Measurements from ENCODE around the gene CES5A.
"Not testable (repeated sequence)": the region's sequence is repeated elsewhere in the genome, so short reads cannot be mapped to it uniquely, and the experiment has no call there.

CES5A gene

GRCh38 chr16:55868137-55868536, 7.0 kb downstream of the CES5A start:
- TF ChIP-seq CTCF (IDR thresholded peaks at IDR 0.05; ENCODE audit: low read depth, low read length, missing control alignments): no peak

GRCh38 chr16:55861288-55861687, 13.9 kb downstream of the CES5A start:
- no peak for DNase-seq (ENCODE audit: low read depth)
- no peak overlapping the region for H3K4me3 ChIP-seq (ENCODE audit: low read depth, low read length)
- no peak for TF ChIP-seq CTCF (IDR thresholded peaks at IDR 0.05; ENCODE audit: low read depth, low read length, missing control alignments)
- in situ Hi-C loops (cut with HindIII; ENCODE audit: low sequenced_read_pairs): no loop called here

More at GRCh38 chr16:55868137-55868536, 7.0 kb downstream of the CES5A start:
- in situ Hi-C loops (cut with HindIII; ENCODE audit: low sequenced_read_pairs): no loop called here
- no peak for DNase-seq (ENCODE audit: low read depth)
- no peak overlapping the region for H3K4me3 ChIP-seq (ENCODE audit: low read depth, low read length)

GRCh38 chr16:55857650-55858049, 17.5 kb downstream of the CES5A start:
- H3K4me3 ChIP-seq (ENCODE audit: low read depth, low read length); in situ Hi-C loops (cut with HindIII; ENCODE audit: low sequenced_read_pairs); DNase-seq (ENCODE audit: low read depth): not testable (repeated sequence)

- in situ Hi-C loops (cut with HindIII; ENCODE audit: low sequenced_read_pairs): no loop called here
- no peak overlapping the region for H3K4me3 ChIP-seq (ENCODE audit: low read depth, low read length)
- TF ChIP-seq CTCF (IDR thresholded peaks at IDR 0.05; ENCODE audit: low read depth, low read length, missing control alignments): no peak
- DNase-seq (ENCODE audit: low read depth): no peak
These were observed 18.2 kb downstream of the CES5A start for GRCh38 chr16:55856950-55857349.

- in situ Hi-C loops (cut with HindIII; ENCODE audit: low sequenced_read_pairs): no loop called here
- TF ChIP-seq CTCF (IDR thresholded peaks at IDR 0.05; ENCODE audit: low read depth, low read length, missing control alignments): no peak
- H3K4me3 ChIP-seq (ENCODE audit: low read depth, low read length): no peak overlapping the region
- DNase-seq (ENCODE audit: low read depth): no peak
These were observed 22.1 kb downstream of the CES5A start for GRCh38 chr16:55853114-55853513.

GRCh38 chr16:55849536-55849935, 25.6 kb downstream of the CES5A start:
- in situ Hi-C loops (cut with HindIII; ENCODE audit: low sequenced_read_pairs): no loop called here

More at GRCh38 chr16:55849536-55849935, 25.6 kb downstream of the CES5A start:
- no peak for DNase-seq (ENCODE audit: low read depth)
- TF ChIP-seq CTCF (IDR thresholded peaks at IDR 0.05; ENCODE audit: low read depth, low read length, missing control alignments): no peak
- no peak overlapping the region for H3K4me3 ChIP-seq (ENCODE audit: low read depth, low read length)

Data from astrocyte of the cerebellum (primary cell).